Measurements from ENCODE around the gene FBXO45.

GRCh38 chr3:196634224-196634623 is 65.8 kb downstream of the FBXO45 start:
- TF ChIP-seq SRF (IDR thresholded peaks at IDR 0.05; ENCODE audit: low read depth in 2 of 2, low read length in 2 of 2): no peak
- TF ChIP-seq CTCF (IDR thresholded peaks at IDR 0.05 in 2 of 3, conservative IDR thresholded peaks at IDR 0.05 in 1 of 3; ENCODE audit: control insufficient read depth in 2 of 3, extremely low read depth in 1 of 3, insufficient read depth in 1 of 3, low read depth in 3 of 3, low read length in 3 of 3): no peak
- TF ChIP-seq CEBPB (IDR thresholded peaks at IDR 0.05; ENCODE audit: borderline replicate concordance in 1 of 2, low read depth in 2 of 2, low read length in 2 of 2): no peak
- no peak for TF ChIP-seq POLR2A (IDR thresholded peaks at IDR 0.05; ENCODE audit: low read depth, low read length)
- no peak for TF ChIP-seq POLR2AphosphoS5 (IDR thresholded peaks at IDR 0.05; ENCODE audit: low read length)
- TF ChIP-seq, protein P1, sequence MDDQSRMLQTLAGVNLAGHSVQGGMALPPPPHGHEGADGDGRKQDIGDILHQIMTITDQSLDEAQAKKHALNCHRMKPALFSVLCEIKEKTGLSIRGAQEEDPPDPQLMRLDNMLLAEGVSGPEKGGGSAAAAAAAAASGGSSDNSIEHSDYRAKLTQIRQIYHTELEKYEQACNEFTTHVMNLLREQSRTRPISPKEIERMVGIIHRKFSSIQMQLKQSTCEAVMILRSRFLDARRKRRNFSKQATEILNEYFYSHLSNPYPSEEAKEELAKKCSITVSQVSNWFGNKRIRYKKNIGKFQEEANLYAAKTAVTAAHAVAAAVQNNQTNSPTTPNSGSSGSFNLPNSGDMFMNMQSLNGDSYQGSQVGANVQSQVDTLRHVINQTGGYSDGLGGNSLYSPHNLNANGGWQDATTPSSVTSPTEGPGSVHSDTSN (IDR thresholded peaks at IDR 0.05; ENCODE audit: insufficient replicate concordance, low read depth, low read length): no peak
- TF ChIP-seq SUZ12 (IDR thresholded peaks at IDR 0.05; ENCODE audit: unreplicated experiment): no peak
- peak; percentile 79; the same call in 1 of the 2 replicates for TF ChIP-seq CHD2 (IDR thresholded peaks at IDR 0.05; ENCODE audit: borderline replicate concordance, low read depth, low read length)
- peak; percentile 96 for TF ChIP-seq RELB (IDR thresholded peaks at IDR 0.05; ENCODE audit: low read depth)
- TF ChIP-seq NR2F1 (conservative IDR thresholded peaks at IDR 0.05): peak; percentile 54
- peak; percentile 64; the same call in 1 of the 2 replicates for TF ChIP-seq TBL1XR1 (IDR thresholded peaks at IDR 0.05; ENCODE audit: low read depth, low read length)
- TF ChIP-seq RAD21 (IDR thresholded peaks at IDR 0.05; ENCODE audit: insufficient read depth, low read depth, low read length): no peak
- no peak for TF ChIP-seq HDAC2 (IDR thresholded peaks at IDR 0.05)
- TF ChIP-seq SMC3 (IDR thresholded peaks at IDR 0.05; ENCODE audit: borderline replicate concordance, low read length): no peak
